ENCODE measurements around the gene ARHGEF7.

ARHGEF7 gene

DNA sequence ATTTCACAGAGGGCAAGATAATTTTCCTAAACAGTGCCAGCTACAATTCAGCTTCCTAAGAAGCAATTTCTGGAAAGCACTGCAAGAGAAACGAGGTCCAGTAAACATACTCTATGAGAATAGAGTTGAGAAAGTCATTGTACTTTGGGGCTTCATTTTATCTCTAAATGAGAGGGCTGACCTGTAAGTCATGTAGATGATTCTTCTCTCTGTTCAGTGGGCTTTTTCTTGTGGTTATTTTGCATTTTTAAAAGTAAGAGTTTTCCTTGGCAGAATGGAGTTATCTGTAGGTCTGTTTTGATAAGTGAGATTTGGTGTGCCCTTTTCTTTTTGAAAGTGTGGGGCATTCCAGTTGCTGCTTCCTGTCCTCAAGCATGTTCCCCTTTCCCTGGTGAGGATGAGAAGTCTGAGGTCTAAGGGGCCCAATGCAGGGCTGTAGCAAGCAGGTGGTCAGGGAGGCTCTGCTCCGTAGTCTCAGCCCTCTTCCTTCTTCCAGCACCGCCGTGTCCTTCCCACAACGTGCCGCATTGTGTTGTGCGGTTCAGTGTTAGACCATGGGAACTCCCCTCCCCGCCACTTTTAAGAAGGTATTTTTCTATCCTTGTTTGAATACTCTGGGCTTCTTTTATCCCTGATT is 86.3 kb downstream of the ARHGEF7 start:
- no peak for DNase-seq (ENCODE audit: low read depth)

DNA sequence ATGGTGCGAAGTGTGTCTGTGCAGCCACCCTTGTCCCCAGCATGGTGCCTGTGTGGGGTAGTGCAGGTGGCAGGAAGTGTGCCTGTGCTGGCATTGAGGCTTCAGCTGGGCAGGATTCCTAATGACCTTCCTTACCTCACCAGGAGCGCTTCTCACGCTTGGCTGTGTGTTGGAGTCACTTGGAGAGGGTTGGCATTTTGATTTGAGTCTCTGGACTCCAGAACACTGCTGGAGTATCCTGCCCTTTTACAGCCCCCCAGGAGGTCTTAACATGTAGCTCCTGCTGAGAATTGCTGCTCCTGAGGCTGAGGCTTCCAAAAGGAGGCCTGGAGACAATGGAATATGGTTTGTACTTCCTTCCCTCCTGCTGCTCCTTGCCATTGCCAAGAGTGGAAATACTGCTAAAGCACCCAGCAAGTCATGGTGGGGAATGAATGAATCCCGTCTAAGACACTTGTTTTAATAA is 87.1 kb downstream of the ARHGEF7 start:
- DNase-seq (ENCODE audit: low read depth): no peak

DNA sequence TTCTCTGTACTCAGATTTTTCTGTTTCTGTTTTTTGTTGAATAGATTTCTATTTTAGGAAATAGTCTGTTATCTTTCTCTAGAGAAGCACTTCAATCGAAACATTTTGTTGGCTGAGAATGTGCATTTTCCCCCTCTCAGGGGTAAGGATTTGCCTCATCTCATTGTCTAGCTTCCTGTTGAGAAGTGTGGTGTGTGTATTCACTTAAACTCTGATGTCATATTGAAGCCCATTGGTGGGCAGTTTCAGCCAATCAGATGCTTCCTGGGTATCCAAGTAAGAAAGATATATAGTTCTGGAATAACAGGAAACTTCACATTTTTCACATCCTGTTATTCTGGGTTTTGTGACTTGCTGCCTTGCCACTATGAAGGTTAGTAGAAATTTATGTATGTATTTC is 87.6 kb downstream of the ARHGEF7 start:
- no peak for DNase-seq (ENCODE audit: low read depth)

DNA sequence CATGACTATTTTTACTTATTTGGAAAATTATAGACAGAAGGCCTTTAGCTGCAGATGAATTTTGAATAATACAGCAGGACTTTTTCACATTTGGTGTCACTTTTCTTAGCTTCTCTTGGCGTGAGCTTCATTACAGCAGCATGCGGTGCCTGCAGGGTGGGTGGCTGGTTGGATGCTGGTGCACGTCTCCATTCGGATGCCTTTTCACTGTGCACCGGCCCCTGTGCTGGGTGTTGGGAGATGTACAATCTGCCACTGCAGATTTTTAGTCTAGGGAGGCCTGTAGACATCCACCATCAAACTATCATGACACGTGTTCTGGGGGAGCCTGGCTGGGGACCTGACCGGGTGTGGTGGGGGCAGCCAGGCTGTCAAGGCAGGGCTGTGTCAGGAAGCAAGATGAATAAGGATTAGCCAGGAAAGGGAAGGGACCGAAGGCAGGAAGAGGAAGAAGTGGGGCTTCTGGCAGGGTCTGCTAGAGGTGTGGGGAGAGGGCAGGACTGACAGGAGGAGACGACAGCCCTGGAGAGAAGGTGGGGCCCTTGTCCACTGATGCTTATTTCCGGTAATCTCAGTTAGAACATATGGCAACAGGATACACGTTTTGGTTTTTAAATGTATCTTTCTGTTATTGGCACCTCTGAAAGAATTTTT is 88.8 kb downstream of the ARHGEF7 start:
- DNase-seq (ENCODE audit: low read depth): no peak

DNA sequence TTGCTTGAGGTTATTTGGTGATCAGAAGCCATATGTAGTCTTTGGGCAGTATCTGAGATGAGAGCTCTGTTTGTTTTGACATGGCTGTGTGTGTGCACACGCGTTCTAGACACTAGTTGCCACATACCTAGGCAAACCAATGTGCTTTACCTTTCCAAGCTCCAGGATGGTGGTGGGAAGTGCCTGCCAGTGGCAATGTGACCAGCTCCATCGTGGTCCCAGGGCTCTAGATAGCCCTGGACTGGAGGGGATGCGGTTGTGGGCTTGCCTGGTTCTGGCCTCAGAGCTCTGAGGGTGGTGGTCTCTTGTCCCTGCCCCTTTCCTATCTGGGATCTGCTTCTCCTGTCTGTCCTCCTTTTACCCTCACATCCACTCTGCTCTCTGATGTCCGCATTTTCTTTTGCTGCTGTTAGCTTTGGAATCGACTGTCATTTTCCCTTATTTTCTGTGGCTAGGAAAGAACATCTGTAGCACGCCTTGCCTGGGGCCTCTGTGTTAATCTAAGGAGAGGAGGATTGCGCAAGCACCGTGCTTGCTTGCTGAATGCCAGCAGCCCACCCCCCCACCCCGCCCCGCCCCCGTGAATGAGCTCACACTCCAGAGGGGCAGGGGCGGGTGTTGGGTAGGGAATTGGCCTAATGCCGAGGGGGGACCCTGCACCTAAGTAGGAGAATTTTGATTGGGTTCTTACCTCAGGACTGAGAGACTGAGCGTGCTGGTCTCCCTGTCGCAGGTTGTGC is 89.5 kb downstream of the ARHGEF7 start:
- no peak for DNase-seq (ENCODE audit: low read depth)

DNA sequence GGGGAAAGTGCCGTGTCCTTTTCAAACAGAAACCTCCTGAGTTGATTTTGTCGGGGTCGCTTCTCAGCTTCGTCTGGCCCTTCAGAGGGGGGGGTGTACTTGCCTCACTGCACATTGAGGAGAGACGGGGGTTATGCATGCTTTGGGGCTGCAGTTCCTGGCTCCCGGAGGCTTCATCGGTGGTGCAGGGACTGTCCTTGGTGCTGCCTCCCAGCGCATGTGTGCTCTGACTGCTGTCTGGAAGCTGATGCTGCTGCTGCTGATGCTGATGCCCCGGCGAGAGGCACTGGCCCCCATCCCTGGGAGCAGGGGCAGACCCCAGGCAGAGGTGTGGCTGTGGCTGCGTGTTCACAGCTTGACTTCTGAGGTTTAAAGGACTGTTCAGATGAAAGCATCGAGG is 91.0 kb downstream of the ARHGEF7 start:
- DNase-seq (ENCODE audit: low read depth): no peak

DNA sequence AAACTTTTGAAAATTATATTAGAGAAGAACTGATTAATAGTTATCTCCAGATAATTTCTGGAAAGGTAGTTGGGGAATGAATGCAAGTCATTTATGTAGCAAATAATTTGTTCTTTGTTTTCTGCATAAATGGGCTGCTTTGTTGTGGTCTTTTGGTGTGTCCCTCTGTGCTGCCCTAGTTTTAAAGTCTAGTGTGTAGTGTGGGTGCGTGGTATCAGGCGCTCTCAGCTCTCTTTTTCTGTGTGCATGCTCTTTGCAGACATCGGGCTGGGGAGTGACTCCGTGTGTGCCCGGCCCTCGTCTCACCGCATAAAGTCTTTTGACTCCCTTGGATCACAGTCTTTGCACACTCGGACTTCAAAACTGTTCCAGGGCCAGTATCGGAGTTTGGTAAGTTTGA is 94.5 kb downstream of the ARHGEF7 start:
- DNase-seq (ENCODE audit: low read depth): no peak

DNA sequence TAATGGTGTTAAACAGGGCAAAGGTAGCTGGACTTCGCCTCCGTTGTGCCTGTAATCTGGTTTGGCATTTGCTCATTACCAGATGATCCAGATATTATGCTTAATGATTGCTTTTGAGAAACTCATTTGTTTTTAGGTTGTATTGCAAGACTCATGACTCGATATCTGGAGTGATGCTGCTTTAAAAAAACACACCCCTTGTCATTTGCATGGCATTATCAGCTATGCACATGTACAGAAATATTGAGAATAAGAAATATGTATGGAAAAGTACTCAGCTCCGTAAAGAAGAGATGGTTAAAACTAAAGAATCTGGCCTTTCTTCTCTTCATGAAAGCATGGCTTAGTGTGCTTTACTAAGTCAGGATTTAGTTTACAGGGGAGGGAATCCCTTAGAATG is 95.0 kb downstream of the ARHGEF7 start:
- DNase-seq (ENCODE audit: low read depth): no peak

DNA sequence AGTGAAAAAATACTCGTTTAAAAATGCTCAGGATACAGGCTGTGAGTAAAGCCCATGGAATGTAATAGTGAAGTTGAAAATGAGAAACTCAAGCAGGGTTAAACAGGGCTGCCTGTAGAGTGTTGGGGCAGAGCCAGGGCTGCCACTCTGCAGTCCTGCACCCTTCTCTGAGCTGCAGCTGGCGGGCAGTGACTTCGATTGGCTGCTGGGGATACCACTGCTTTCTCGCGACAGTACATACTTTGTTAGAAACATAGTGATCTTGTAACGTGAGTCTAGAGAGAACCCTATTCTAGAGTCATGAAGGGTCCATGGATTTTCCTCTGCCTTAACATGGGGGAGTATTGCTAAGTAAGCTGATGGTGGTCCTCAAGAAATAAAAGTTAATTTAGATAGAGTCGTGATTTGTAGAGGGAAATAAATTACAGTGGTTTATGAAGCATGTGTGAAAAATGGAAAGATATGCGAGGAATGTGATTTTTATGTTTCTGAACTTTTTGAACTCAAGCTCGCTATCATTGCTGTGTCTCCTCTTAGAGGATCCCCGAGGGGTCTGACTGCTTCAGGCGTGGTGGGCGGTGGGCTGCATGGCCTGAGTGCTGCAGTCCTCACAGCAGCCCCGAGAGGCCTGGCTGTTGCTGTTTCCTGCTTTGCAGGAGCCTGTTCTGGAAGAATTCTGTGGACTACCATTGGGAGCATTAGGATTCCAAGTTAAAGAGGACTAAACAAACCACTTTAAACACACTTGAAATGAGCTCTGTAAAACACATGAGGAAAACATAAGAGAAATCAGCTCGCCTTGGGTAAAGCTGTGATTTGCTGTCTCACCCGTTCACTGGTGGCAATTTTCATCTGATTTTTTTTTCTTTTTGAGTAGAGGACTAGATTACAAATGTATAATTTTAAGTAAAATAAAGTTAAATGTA is 95.7 kb downstream of the ARHGEF7 start:
- DNase-seq (ENCODE audit: low read depth): no peak

DNA sequence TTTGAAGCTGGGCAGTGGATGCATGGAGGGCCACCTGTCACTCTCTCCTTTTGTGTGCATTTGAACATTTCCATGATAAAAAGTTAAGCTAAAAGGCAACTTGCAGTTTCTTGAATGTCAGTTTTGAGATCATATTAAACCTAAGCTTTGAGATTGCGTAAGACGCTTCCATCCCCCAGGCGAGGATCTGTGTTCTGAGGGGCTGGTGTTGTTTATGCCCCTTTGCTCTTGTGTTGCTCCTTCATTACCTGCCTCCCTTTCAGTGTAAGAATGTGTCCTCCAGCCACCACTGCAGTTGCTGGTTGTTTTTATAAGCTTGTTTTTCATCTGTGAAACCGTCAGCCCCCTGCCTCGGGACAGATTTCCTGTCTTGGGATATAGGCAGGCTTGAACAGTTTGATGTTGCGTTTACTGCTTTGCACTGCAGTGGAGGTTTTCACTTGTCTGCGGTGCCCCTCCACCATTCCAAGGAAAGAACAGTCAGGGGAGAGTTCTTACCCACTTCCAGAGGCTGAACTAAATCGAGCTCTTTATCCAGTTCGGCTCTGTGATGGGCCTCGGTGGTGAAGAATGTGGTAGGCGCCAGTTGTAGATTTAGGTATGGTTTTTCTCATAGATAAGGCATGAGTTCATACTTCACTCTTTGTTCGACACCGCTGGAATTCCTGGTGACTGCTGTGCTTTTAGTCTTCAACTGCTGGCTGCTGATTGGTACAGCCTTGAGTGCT is 96.8 kb downstream of the ARHGEF7 start:
- no peak for DNase-seq (ENCODE audit: low read depth)

DNA sequence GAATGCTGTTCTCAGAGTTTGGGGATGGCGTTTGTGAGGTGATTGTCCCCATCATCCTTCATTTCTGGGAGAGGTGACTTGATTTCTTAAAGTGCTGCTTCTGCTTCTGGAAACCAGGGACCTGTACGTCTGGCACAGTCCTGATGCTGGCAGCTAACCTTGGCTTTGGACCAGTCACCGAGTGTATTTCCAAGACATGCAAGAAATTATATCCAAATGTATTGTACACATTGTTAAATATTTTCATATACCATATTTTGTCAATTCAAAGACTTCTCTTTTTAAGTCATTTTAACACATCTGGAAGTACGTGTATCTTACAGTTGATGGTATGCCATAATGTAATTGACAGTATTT is 97.4 kb downstream of the ARHGEF7 start:
- no peak for DNase-seq (ENCODE audit: low read depth)

DNA sequence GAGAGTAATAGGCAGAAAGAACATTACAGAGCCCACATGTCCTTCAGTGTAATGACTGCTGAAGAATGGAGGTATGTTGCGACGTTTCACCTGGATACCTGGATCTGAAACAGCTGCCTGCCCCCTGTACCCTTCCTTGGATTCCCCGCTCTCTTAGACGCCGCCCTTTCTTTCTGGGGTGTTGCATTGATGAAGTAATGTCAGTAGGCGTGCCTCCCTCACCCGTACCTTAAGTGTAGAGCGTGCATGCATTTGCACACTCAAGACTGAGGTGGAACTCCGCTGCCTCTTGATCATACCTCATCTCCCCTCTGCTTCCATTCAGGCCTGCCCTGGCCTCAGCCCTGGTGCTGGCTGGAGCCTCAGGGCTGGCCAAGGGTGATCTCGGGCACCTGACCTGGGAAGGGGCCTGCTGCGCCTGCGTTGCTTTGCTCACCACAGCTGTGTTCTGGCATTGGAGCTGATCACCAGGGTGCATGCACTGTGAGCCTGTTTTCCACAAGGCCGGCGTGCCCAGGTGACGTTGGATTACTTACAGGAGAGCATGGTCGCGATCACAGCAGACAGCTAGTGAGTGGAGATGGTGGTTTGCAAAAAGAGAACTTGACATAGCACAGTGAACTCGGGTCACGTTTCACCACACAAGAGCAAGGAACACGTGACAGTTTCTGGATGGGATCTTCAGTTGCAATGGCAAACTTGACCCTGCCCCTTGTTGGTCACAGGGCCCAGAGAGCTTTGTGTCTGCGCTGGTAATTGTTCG is 99.0 kb downstream of the ARHGEF7 start:
- no peak for DNase-seq (ENCODE audit: low read depth)

DNA sequence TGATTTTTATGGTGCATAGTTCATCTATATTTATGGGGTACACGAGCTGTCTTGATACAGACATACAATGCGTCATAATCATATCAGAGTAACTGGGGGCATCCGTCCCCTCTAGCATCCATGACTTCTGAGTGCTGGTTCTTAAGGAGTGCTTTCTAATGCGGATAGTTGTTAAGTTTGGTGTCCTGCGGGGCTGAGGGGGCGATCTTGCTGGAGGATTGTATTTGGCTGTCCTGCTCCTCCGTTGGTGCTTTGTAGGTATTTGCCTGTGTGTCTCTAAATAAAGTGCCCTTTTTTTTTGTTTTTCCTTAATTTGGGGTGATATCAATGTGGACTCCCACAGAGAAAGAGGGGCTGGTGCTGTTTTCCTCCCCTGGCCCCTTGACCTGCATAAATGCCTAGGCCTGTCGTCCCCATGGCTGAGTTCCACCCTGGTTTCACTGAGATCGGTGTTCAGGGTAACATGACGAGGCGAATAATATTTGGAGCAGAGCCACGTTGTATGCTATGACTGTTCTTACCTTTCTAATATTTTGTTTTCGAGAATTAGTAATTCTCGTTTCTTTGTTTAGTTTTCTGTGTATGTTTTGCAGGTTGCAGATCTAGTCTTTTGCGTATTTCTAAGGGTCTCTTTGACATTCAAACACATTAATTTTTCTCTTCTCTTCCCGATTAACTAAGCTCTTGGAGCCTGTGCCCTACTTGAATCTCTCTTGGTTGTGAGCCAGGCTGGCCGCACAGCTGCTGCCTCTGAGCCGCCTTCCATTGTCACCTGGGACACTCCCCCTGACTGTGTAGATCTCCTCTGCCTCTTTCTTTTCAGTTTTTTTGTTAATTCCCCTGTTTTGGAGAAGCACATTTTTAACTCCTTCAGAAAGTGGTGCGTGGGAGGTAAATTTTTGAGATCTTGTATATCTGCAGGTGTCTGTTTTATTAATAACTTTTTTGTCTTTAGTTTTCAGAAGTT is 100.3 kb downstream of the ARHGEF7 start:
- DNase-seq (ENCODE audit: low read depth): no peak

DNA sequence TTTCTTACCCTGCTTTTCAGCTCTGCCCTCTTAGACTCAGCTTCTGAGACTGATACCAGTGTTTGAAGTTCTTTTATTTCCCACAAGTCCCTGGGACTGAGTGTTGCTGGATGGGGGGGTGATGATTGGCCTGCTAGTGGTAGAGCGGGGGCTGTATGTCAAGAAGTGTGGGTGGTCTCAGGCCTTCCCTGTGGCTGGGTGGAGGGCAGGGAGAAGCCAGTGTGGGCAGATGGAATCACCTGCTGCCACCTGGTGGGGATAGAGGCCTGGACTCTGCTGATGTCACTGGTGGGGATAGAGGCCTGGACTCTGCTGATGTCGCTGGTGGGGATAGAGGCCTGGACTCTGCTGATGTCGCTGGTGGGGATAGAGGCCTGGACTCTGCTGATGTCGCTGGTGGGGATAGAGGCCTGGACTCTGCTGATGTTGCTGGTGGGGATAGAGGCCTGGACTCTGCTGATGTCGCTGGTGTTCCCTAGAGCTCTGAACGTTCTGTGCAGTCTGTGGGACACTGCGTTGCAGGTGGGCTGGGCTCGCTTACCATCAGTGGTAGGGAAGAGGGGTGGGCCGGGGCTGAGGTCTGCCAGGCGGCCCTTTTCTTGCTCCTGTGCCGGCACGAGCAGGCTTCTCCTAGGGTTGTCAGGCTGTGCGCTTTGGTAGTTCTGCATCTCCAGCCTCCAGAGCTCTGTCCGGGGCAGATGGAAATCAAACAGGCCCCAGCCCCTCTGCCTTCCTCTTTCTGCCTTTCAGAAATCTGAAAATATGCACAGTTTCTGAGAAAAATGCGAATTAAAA is 101.3 kb downstream of the ARHGEF7 start:
- DNase-seq (ENCODE audit: low read depth): no peak

DNA sequence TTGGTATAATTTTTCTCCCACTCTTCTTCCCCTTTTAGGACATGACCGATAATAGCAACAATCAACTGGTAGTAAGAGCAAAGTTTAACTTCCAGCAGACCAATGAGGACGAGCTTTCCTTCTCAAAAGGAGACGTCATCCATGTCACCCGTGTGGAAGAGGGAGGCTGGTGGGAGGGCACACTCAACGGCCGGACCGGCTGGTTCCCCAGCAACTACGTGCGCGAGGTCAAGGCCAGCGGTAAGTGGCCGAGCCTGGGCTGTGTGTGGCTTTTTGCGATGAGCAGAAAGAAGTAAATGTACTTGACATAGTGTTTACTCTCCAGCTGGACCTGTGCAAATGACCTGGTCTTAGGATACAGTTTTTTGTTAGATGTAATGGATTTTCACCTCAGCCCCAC is 102.5 kb downstream of the ARHGEF7 start:
- DNase-seq (ENCODE audit: low read depth): no peak

DNA sequence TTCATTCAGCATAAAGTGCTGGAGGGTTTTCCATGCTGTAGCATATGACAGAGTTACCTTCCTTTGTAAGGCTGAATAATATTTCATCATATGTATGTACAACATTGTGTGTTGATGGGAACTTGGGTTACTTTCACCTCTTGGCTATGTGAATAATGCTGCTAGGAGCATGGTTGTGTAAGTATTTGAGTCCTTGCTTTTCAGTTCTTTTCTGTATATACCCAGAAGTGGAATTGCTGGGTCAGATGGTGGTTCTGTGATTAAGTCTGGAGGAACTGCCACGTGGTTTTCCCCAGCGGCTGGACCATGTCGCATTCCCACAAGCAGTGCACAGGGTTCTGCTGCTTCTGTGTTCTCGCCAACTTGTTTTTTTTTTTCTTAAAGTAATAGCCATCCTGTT is 104.2 kb downstream of the ARHGEF7 start:
- DNase-seq (ENCODE audit: low read depth): no peak

DNA sequence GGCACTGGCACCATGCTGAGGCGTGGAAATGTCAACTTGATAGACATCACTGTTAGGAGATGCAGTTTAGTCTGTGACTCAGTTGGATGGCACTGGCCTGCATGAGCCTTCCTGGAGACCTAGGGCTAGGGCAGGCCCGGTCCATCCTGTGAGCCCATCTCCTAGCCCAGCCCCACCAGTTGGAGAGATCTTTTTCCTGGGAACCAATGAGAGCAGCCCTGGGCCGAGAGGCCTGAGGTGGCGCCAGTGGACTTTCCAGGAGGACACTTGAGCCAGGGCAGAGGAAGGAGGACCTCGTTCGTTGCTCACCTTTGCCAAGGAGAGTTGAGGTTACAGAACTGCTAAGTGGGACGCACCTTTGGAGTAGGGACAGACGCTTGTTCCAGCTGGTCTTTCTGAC is 104.8 kb downstream of the ARHGEF7 start:
- no peak for DNase-seq (ENCODE audit: low read depth)

DNA sequence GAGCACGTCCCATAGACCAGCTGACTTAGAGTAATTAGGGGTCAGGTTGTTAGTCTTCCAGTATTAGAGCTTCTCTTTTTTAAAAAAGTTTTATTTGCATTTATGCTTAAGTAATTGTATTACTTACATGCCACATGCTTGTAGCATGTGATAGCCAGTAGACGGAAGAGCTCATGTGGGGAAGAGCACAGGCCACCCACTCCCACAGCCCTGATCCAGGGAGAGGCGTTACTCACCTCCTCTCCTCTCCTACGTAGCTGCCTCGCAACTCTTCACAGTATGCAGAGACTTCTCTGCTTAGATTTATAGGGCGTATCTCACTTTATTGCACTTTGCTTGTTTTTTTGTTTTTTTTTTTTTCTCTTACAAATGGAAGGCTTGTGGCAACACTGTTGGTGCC is 110.1 kb downstream of the ARHGEF7 start:
- no peak for DNase-seq (ENCODE audit: low read depth)
